ENCODE data around the gene DOCK4.

- TF ChIP-seq, protein P1, sequence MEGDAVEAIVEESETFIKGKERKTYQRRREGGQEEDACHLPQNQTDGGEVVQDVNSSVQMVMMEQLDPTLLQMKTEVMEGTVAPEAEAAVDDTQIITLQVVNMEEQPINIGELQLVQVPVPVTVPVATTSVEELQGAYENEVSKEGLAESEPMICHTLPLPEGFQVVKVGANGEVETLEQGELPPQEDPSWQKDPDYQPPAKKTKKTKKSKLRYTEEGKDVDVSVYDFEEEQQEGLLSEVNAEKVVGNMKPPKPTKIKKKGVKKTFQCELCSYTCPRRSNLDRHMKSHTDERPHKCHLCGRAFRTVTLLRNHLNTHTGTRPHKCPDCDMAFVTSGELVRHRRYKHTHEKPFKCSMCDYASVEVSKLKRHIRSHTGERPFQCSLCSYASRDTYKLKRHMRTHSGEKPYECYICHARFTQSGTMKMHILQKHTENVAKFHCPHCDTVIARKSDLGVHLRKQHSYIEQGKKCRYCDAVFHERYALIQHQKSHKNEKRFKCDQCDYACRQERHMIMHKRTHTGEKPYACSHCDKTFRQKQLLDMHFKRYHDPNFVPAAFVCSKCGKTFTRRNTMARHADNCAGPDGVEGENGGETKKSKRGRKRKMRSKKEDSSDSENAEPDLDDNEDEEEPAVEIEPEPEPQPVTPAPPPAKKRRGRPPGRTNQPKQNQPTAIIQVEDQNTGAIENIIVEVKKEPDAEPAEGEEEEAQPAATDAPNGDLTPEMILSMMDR (optimal IDR thresholded peaks at IDR 0.05 in 1 of 3, IDR thresholded peaks at IDR 0.05 in 1 of 3, conservative IDR thresholded peaks at IDR 0.05 in 1 of 3; ENCODE audit: extremely low read depth in 1 of 3, insufficient read depth in 2 of 3, low read length in 3 of 3): no peak
- no peak for TF ChIP-seq EZH2 (IDR thresholded peaks at IDR 0.05; ENCODE audit: low read length)
These were observed 313.6 kb downstream of the DOCK4 start for GRCh38 chr7:111892588-111892987.
